MM.1S (cell line): Measurements from ENCODE around the gene HOXC4.

Source experiments
- DNase-seq: peaks from one replicate; pipeline ENCODE4 v3.0.0-alpha.2; 2015
- H2AFZ ChIP-seq: fragments of 300-600 bp; sonication (generic); 2 replicates; pipeline ENCODE4 v1.6.0; 2016; ENCODE audit warnings: antibody characterized with exemption, low read length
- H3F3A ChIP-seq: fragments of 300-600 bp; sonication (generic); 2 replicates; pipeline ENCODE4 v1.6.1; 2016; ENCODE audit warnings: mild to moderate bottlenecking, antibody characterized with exemption, low read length, moderate library complexity, mixed read lengths; ENCODE audit not compliant: insufficient read depth
- H3K27ac ChIP-seq: fragments of 300-600 bp; sonication (generic); 2 replicates; pipeline ENCODE4 v1.5.1; 2016; ENCODE audit warnings: mild to moderate bottlenecking, low read length
- H3K27me3 ChIP-seq: fragments of 300-600 bp; sonication (generic); replicated peaks from 2 replicates; pipeline ENCODE4 v1.6.0; 2016; ENCODE audit warnings: low read length; ENCODE audit not compliant: insufficient read depth
- H3K36me3 ChIP-seq: fragments of 300-600 bp; sonication (generic); replicated peaks from 2 replicates; pipeline ENCODE4 v1.6.1; 2016; ENCODE audit warnings: mild to moderate bottlenecking, low read length, mixed read lengths; ENCODE audit not compliant: insufficient read depth
- H3K4me1 ChIP-seq: fragments of 300-600 bp; sonication (generic); 2 replicates; pipeline ENCODE4 v1.6.1; 2016; ENCODE audit warnings: low read length, mixed read lengths
- H3K4me2 ChIP-seq: fragments of 300-600 bp; sonication (generic); 2 replicates; pipeline ENCODE4 v1.6.0; 2016; ENCODE audit warnings: low read depth, low read length
- H3K4me3 ChIP-seq: fragments of 300-600 bp; sonication (generic); 2 replicates; pipeline ENCODE4 v1.5.1; 2016; ENCODE audit warnings: low read length, mixed read lengths
- H3K79me2 ChIP-seq: fragments of 300-600 bp; sonication (generic); 2 replicates; pipeline ENCODE4 v1.6.1; 2016; ENCODE audit warnings: mixed run types, low read length, mixed read lengths
- H3K9ac ChIP-seq: fragments of 300-600 bp; sonication (generic); 2 replicates; pipeline ENCODE4 v1.6.1; 2016; ENCODE audit warnings: low read length, mixed read lengths
- H3K9me2 ChIP-seq: fragments of 300-600 bp; sonication (generic); replicated peaks from 2 replicates; pipeline ENCODE4 v1.6.1; 2016; ENCODE audit warnings: mild to moderate bottlenecking, low read length, mixed read lengths; ENCODE audit not compliant: insufficient read depth
- H3K9me3 ChIP-seq: fragments of 300-600 bp; sonication (generic); replicated peaks from 2 replicates; pipeline ENCODE4 v1.6.1; 2016; ENCODE audit warnings: mild to moderate bottlenecking, low read length, mixed read lengths; ENCODE audit not compliant: insufficient read depth
- H4K20me1 ChIP-seq: fragments of 300-600 bp; sonication (generic); 2 replicates; pipeline ENCODE4 v1.6.1; 2016; ENCODE audit warnings: mild to moderate bottlenecking, low read length, moderate library complexity, mixed read lengths; ENCODE audit not compliant: insufficient read depth
- EZH2 ChIP-seq: fragments of 300-600 bp; sonication (generic); optimal IDR thresholded peaks from 2 replicates; pipeline ENCODE3; 2017; ENCODE audit warnings: low read depth, mild to moderate bottlenecking, antibody characterized with exemption, low read length, mixed read lengths
- EZH2phosphoT487 ChIP-seq: fragments of 300-600 bp; sonication (generic); IDR thresholded peaks from 2 replicates; pipeline ENCODE4 v1.6.1; 2018; ENCODE audit warnings: antibody characterized with exemption, low read length
- TF ChIP-seq, protein P1 (sequence below): fragments of 300-600 bp; sonication (generic); IDR thresholded peaks from 2 replicates; pipeline ENCODE4 v1.5.1; 2016; ENCODE audit warnings: antibody characterized with exemption, low read length, mixed read lengths

HOXC4 gene

DNA sequence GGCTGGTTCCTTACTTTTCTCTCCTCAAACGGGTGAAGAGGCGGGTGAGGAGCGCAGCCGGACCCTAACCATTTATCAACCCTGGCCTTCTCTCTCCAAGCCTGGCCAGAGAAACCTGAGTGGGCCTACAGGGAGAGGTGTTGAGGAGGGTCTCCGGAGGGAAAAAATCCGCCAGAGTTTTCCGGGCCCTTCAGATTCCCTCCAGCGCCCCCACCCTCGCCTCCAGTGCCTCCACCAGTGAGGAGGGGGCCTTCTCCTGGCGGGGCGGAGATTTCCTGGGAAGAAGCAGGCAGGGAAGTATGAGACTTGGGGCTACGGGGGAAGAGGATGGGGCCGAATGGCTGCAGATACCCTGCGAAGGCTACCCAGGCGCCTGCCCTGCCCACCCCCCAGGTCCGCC, 22.2 kb upstream of the HOXC4 start:
- H3K4me1 ChIP-seq = no peaks in the 10 kb centered on the region
- DNase-seq = no peak
- no peaks in the 10 kb centered on the region for H3K9me2 ChIP-seq
- no peaks in the 10 kb centered on the region for H4K20me1 ChIP-seq
- H3K79me2 ChIP-seq = no peaks in the 10 kb centered on the region
- peaks cover 98% of the 10 kb centered on the region for H3K27me3 ChIP-seq
- H3K9ac ChIP-seq = no peak overlapping the region
- no peaks in the 10 kb centered on the region for H3F3A ChIP-seq
- no peak overlapping the region for H3K4me2 ChIP-seq
- H3K4me3 ChIP-seq = no peak overlapping the region
- no peaks in the 10 kb centered on the region for H3K9me3 ChIP-seq
- H3K36me3 ChIP-seq = no peaks in the 10 kb centered on the region
- no peak overlapping the region for H3K27ac ChIP-seq
- TF ChIP-seq EZH2phosphoT487 = no peak
- no peak overlapping the region for H2AFZ ChIP-seq

DNA sequence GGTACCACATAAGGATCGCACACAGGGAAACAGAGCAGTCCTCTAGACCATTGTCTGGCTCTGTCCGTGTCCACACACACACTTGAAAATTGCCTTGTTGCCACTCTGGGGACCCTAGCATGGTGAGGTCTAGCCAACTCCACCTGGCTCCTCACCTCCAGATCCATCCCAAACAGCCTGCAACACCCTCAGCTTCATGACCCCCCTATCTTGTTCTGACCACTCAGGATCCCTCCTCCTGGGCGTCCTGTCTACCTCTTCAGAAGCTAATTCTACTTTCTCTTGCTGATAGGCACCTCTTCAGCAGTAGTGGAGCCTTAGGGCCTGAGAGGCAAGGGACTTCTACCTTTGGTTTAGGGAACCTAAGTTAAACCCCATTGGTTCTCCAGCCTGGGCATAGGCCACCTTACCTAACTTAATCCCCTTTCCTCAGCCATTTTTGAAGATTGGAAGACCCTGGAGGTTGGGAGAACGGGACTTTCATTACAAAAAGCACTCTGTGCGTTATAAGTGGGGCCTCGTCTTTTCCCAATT, 21.5 kb upstream of the HOXC4 start:
- Histone ChIP-seq H3K9ac (no peak overlapping the region), H3K79me2 (no peaks in the 10 kb centered on the region), H3K4me3 (no peak overlapping the region), H3K4me1 (no peaks in the 10 kb centered on the region), H4K20me1 (no peaks in the 10 kb centered on the region), H3K27me3 (peaks cover 97% of the 10 kb centered on the region), H3K27ac (no peak overlapping the region), H3K9me3 (no peaks in the 10 kb centered on the region), H3K4me2 (no peak overlapping the region), H3K36me3 (no peaks in the 10 kb centered on the region), H3F3A (no peaks in the 10 kb centered on the region), H2AFZ (no peak overlapping the region), H3K9me2 (no peaks in the 10 kb centered on the region)
- TF ChIP-seq EZH2phosphoT487 (no peak), EZH2 (no peak)
- TF ChIP-seq, protein P1, sequence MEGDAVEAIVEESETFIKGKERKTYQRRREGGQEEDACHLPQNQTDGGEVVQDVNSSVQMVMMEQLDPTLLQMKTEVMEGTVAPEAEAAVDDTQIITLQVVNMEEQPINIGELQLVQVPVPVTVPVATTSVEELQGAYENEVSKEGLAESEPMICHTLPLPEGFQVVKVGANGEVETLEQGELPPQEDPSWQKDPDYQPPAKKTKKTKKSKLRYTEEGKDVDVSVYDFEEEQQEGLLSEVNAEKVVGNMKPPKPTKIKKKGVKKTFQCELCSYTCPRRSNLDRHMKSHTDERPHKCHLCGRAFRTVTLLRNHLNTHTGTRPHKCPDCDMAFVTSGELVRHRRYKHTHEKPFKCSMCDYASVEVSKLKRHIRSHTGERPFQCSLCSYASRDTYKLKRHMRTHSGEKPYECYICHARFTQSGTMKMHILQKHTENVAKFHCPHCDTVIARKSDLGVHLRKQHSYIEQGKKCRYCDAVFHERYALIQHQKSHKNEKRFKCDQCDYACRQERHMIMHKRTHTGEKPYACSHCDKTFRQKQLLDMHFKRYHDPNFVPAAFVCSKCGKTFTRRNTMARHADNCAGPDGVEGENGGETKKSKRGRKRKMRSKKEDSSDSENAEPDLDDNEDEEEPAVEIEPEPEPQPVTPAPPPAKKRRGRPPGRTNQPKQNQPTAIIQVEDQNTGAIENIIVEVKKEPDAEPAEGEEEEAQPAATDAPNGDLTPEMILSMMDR = no peak
- no peak for DNase-seq

GRCh38 chr12:54032627-54033100, 21.0 kb upstream of the HOXC4 start, which contains the start of gene HOXC5:
HOXC5 (plus strand) TSS chr12:54033050; CDS start chr12:54033123, 73 bp downstream.
- H3K79me2 ChIP-seq = no peaks in the 10 kb centered on the region
- peaks cover 96% of the 10 kb centered on the region for H3K27me3 ChIP-seq
- H3K36me3 ChIP-seq = no peaks in the 10 kb centered on the region
- H4K20me1 ChIP-seq = no peaks in the 10 kb centered on the region
- H3K9ac ChIP-seq = no peak within 1 kb of the TSS
- peak within 1 kb of the TSS; percentile 33; the same call in 1 of the 2 replicates for H3K4me2 ChIP-seq
- H3K4me1 ChIP-seq = no peaks in the 10 kb centered on the region
- H3K4me3 ChIP-seq = no peak within 1 kb of the TSS
- TF ChIP-seq EZH2 (no peak), EZH2phosphoT487 (no peak)
- TF ChIP-seq, protein P1 = peak; percentile 93
- no peak within 1 kb of the TSS for H3K27ac ChIP-seq
- no peaks in the 10 kb centered on the region for H3K9me2 ChIP-seq
- H3K9me3 ChIP-seq = no peaks in the 10 kb centered on the region
- H3F3A ChIP-seq = no peaks in the 10 kb centered on the region
- DNase-seq = peak; percentile 53
- no peak within 1 kb of the TSS for H2AFZ ChIP-seq
